Right ventricle myocardium inferior (tissue), 1 donor: Measurements from ENCODE around the gene APOD. TPM values are rescaled to one million over a fixed set of nuclear protein-coding genes. Genes with fewer than 3 reads are reported as not detected.
"Not testable (repeated sequence)": the region's sequence is repeated elsewhere in the genome, so short reads cannot be mapped to it uniquely, and the experiment has no call there.

Experiments
- ATAC-seq: fragments of 200-7000 bp; cut with Tn5 transposase; one replicate; pipeline ENCODE4 v1.9.1; 2020; ENCODE audit warnings: mild to moderate bottlenecking, moderate library complexity
- DNase-seq: peaks from one replicate; pipeline ENCODE4 v3.0.0; 2021; ENCODE audit errors: missing footprints
- intact Hi-C: fragments of 100-400 bp; cut with DNase I; formaldehyde crosslinking; loops from one replicate; pipeline ENCODE4 v1.11.0; 2022
- total RNA-seq: library from RNA; stranded (reverse); fragmentation: NEBNext Ultra II Directional; extraction: Animal tissue kit (Norgen Biotek cat#: 25700); gene quantifications from one replicate; pipeline ENCODE4 v1.2.1, GENCODE V29; 2021
- donor health status: DM: no; HTN: yes; CAD: no; lungs with severe emphysema.

The APOD gene
- total RNA-seq, 1 donor from 2014 or later, result 327 TPM

DNA sequence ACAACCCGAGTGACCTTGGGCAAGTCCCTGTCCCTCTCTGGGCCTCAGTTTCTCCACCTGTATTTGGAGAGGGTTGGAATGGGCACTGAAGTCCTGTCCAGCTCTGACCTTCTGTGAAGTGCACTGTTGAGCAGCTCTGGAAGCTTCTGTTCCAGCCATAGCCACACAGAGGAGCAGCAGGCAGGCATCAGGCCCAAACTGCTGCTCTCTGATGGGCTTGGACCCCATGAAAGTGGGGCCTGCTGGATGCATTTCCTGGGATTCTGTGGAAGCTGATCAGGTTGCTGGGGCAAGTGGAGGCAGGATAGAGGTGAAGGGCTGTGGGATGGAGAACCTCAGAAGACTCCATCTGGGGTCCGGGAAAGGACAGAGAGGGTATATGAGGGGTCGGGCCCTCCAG is 36.7 kb upstream of the APOD start:
- DNase-seq, result peak; percentile 11
- not testable (repeated sequence) for ATAC-seq
- intact Hi-C loops, result loop anchor here (5.0 kb wide), 1 partner anchor 127 kb away; no protein-coding TSS in a partner anchor

DNA sequence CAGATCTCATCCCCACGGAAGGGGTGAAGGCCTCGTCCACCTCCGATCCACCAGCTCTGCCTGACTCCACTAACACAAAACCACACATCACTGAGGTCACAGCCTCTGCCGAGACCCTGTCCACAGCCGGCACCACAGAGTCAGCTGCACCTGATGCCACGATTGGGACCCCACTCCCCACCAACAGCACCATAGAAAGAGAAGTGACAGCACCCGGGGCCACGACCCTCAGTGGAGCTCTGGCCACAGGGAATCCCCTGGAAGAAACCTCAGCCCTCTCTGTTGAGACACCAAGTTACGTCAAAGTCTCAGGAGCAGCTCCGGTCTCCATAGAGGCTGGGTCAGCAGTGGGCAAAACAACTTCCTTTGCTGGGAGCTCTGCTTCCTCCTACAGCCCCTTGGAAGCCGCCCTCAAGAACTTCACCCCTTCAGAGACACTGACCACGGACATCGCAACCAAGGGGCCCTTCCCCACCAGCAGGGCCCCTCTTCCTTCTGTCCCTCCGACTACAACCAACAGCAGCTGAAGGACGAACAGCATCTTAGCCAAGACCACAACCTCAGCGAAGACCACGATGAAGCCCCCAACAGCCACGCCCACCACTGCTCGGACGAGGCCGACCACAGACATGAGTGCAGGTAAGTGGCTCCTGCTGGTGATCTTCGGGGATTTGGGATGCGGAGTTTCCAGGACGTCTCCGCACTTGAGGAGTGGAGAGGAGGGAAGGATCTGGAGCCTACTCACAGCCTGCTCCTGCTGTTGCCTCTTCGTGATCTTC is 36.0 kb upstream of the APOD start:
- ATAC-seq, result not testable (repeated sequence)
- intact Hi-C loops, result loop anchor here (5.0 kb wide), 1 partner anchor 128 kb away; no protein-coding TSS in a partner anchor
- peak; percentile 45 for DNase-seq

DNA sequence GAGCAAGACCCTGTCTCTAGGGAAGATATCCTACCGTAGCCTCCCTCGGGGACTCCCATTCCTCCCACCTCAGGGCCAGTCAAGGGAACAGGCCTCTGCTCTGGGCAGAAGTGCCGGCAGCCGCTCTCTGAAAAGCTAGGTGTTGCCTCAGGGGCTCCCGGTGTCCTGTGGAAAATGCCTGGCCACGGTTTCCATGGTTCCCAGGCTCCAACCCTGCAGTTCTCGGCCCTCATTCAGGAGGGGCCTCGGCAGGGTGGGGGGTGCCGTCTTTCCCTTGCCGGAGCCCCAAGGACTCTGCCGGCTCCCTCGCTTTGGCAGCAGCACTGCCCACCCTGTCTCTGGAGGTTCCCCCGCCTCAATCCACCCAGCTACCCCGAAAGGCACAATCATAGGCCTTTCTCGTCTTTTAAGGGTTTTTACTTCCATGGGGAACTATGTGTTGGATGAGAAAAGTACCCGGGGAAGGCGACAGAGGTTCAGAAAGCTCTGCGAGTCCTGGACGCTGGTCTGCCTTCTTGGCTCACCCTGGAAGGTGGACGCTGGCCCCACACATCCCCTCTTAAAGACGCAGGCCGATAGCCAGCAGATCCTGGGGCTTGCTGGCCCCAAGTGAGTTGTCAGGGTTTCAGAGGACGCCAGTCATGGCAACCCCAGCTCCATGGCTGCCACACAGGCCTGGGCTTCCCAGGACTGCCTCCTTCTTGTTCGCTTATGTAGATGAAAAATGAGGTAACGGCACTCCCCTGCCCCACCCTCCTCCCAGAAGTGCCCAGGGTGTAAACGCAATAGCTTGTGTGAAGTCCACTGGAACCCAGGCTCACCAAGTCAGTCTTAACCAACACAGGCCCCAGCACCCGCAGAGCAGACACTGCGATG is 34.3 kb upstream of the APOD start:
- ATAC-seq, DNase-seq, intact Hi-C loops: not testable (repeated sequence)

DNA sequence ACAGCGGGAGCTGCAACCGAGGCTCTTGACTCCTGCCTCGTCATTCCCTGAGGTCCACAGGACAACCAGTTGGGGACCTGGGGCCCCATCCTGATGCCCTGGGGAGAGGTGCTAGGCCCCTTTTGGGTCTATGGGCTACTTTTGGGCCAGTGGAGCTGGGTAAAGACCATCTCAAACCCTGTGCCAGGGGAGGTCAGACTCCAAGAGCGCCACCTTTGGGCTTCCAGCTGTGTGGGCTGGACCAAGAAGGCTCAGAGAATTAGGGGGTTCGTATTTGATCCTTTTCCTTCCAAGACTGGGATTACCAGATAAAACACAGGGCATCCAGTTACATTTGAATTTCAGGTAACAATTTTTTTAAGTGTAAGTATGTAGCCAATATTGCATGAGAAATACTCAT is 33.4 kb upstream of the APOD start:
- ATAC-seq, result peak; percentile 5
- DNase-seq, intact Hi-C loops: not testable (repeated sequence)

DNA sequence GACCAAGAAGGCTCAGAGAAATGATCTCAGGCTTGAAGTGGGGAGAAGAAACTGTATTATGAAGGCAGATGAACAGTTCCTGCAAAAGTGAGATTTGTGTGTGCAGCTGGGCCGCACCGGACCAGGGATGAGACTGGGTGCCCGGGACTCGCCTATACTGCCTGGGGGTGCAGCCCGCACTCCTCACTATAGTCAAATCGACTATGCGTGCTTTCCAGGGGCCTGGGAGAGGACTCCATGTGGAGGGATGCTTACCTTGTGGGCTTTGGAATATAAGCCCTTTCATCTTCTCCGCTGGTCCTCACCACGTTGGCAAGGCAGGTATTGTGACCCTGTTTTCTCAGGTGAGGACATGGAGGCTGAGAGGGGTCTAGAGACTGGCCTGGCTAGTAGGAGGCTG is 32.9 kb upstream of the APOD start:
- ATAC-seq (peak; percentile 20), DNase-seq (no peak)
- intact Hi-C loops, result no loop called here

DNA sequence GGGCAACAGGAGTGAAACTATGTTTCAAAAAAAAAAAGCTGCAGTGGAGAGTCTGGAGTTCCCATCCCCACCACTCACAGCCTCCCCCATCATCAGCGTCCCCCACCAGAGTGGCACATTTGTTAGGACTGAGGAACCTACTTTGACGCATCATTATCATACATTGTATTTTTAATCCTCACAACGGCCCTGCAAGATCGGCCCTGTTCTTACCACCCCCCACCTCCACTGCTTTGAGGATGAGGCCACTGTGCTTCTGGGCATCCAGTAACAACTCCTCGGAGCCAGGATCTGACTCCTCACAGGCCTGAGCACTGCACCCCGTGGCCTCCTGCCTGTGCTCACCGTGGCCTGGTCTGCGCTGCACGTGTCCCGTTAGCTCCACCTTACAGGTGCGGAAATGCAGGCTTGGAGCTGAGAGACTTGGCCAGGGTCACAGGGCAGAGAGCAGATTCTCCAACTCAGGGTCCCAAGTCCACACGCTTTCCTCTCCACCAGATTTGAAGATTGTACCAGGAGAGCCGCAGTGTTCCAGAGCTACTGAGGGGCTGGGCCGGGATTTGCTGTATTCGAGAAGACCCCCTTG is 32.3 kb upstream of the APOD start:
- DNase-seq, intact Hi-C loops, ATAC-seq: not testable (repeated sequence)

DNA sequence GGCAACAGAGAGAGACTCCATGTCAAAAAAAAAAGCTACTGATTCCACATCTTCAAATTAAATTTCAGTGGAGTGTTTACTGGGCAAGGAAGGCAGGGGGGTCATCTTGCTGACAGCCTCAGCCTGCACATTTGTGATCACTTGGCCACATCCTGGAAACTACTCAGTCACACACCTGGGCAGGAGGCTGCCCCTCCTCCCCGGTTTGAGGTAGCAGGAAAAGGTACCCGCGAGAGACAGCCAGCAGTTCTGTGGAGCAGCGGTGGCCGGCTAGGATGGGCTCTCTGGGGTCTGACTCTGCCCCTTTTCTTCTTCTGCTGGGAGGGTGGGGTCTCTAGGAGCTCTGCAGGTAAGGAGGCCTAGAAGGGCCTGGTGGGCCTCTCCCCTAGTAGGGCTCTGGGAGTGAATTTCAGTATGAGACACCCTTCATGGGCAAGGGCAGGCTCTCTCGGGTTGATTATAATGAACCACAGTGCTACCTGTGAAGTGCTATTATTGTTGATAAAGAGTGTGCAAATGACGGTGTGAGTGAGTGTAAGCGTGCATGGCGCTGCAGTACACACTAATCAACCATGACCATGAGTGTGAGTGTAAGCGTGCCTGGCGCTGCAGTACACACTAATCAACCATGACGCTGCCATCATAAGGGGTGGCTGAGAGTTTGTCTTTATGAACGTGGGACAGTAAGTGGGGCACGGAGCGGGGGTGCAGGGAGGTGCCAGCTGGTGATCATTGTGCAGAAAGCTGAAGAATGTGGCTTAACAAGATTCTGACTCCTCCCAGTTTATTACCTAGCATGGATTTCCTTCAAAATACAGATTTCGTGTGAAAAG is 31.1 kb upstream of the APOD start:
- intact Hi-C loops, DNase-seq, ATAC-seq: not testable (repeated sequence)

DNA sequence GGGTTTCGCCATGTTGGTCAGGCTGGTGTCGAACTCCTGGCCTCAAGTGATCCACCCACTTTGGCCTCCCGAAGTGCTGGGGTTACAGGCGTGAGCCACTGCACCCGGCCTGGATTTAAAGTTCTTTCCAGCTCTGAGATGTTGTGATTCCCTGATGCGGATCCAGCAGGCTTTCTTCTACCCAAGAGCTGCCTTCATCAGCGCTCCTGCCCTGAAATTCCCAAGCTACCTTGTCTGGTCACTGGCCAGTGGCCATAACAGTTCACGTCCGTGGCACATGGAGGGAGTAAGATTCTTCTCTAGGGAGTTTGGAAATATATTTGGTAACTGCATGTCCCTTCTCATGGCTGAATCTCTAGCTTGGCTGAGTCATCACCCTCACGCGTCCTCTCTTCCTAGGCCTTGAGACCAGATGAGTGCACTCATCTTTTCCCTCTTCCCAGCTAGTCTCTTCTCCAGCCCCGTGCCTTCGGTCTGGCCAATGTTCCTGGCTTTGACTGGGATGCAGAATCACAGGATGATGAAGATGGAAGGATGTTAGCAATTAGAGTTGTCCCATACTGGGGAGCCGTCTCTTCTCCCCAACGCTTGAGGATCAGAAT is 29.8 kb upstream of the APOD start:
- intact Hi-C loops, result no loop called here
- DNase-seq (no peak), ATAC-seq (no peak)

DNA sequence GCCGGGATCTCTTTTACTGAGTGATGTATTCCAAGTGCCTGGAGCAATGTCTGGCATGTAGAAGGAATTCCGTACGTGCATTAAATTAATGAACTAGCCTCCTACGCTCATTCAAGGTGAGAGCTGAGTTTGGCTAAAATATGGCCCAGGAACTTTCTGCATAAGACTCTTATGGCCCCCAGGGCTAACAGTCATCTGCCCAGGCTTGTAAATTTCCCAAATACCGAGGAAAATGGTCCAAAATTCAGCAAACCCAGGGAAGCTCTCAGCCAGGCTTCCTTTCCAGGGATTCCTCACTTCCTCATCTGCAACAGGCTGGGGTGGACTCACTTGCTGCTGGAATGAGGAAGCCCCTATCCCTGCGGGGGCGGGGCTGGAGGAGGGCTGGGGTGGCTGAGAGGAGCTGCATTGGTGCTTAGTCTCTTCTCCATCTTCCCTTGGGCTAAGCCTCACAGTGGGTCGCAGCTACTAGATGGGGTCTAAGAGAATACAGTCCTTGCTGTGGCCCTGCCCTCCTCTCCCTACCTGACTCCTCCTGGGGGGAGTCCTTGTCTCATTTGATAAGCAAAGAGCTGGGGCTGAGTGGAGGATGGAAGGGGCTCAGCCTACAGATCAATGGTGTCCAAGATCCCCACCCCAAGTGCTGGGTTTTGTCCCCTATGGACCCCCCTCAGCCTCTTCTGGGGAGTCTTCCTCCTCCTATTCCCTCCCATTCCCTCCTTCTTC is 28.5 kb upstream of the APOD start:
- ATAC-seq, result no peak
- intact Hi-C loops, result no loop called here

DNA sequence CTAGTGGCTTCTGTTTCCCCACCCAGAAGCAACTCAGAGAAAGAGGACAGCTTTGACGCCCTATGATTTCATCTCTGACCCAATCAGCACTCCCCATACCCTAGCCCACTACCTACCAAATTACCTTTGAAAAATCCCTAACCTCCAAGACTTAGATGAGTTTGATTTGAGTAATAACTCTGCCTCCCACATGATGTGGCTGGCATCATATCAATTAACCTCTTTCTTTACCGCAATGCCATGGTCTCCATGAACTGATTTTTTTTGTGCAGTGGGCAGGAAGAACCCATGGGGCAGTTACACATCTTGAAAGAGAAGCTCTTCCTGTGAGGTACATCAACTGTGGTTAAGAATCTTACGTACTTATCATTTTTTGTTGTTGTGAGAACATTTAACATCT is 25.5 kb upstream of the APOD start:
- ATAC-seq, result no peak
- no peak for DNase-seq
- intact Hi-C loops, result no loop called here

More for the DNA sequence above, 28.5 kb upstream of the APOD start:
- DNase-seq, result no peak

DNA sequence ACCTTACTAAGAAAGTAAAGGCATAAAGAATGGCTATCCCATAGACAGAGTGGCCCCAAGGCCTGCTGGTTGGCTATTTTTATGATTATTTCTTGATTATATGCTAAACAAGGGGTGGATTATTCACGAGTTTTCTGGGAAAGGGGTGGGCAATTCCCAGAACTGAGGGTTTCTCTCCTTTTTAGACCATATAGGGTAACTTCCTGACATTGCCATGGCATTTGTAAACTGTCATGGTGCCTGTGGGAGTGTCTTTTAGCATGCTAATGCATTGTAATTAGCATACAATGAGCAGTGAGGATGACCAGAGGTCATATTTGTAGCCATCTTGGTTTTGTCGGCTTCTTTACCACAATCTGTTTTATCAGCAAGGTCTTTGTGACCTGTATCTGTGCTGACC is 18.0 kb upstream of the APOD start:
- ATAC-seq, DNase-seq, intact Hi-C loops: not testable (repeated sequence)

DNA sequence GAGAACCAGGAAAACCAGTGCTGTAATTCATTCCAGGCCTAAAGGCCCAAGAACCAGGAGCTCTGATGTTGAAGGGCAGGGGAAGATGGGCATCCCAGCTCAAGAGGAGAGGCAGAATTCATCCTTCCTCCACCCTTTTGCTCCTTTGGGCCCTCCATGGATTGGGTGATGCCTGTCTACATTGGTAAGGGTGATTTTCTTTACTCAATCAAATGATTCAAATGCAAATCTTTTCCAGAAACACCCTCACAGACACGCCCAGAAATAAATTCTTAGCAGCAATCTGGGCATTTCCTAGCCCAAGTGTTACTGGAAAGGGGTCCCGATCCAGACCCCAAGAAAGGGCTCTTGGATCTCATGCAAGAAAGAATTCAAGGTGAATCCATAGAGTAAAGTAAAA is 17.6 kb upstream of the APOD start:
- no peak for DNase-seq
- ATAC-seq, result no peak
- intact Hi-C loops, result no loop called here

DNA sequence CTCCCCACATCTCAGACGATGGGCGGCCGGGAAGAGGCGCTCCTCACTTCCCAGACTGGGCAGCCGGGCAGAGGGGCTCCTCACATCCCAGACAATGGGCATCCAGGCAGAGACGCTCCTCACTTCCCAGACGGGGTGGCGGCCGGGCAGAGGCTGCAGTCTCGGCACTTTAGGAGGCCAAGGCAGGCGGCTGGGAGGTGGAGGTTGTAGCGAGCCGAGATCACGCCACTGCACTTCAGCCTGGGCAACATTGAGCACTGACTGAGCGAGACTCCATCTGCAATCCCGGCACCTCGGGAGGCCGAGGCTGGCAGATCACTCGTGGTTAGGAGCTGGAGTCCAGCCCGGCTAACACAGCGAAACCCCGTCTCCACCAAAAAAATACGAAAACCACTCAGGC is 16.2 kb upstream of the APOD start:
- DNase-seq, ATAC-seq, intact Hi-C loops: not testable (repeated sequence)

DNA sequence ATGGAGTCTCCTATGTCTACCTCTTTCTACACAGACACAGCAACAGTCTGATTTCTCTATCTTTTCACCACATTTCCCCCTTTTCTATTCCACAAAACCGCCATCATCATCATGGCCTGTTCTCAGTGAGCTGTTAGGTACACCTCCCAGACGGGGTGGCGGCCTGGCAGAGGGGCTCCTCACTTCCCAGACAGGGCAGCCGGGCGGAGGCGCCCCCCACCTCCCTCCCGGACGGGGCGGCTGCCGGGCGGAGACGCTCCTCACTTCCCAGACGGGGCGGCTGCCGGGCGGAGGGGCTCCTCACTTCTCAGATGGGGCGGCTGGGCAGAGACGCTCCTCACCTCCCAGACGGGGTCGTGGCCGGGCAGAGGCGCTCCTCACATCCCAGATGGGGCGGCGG is 15.8 kb upstream of the APOD start:
- intact Hi-C loops, ATAC-seq, DNase-seq: not testable (repeated sequence)

DNA sequence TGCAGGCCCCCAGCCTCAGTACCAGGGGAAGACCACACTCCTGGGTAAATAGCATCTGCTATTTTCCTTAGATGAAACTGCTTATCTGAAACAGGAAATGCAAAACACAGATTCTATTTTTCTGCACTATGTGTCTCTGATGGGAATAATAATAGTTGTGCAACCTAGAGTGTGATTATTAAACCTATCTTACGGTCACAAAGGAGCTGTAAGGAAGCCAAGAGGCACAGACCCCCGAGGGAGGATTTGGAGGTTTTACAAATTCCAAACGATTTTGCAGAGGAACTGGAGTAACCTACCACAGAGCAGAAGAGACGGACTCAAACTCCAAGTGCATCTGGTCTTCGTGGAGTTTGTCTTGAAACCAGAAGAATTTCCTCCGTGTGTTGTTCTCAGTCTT is 14.1 kb upstream of the APOD start:
- intact Hi-C loops, result no loop called here
- DNase-seq, result no peak

DNA sequence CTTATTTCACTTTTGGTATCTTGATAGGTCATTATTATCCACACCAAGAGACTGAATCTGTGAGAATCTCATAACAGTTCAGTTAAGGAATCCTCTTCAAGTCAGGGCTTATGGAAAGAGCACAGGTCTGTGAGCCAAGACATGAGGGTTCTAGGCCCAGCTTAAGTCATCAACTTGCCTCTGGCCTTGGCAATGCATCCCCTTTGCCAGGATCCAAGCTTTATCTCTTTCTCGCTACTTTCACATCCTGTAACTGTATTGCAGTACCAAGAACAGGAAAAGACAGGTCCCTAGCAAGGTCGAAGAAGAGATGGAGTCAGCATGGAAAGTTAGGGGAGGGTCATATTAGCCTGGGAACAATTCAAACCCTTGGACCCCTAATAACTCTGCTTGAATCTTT is 13.5 kb upstream of the APOD start:
- peak; percentile 51 for ATAC-seq
- no peak for DNase-seq
- intact Hi-C loops, result no loop called here

More for the DNA sequence above, 14.1 kb upstream of the APOD start:
- ATAC-seq, result peak; percentile 77

DNA sequence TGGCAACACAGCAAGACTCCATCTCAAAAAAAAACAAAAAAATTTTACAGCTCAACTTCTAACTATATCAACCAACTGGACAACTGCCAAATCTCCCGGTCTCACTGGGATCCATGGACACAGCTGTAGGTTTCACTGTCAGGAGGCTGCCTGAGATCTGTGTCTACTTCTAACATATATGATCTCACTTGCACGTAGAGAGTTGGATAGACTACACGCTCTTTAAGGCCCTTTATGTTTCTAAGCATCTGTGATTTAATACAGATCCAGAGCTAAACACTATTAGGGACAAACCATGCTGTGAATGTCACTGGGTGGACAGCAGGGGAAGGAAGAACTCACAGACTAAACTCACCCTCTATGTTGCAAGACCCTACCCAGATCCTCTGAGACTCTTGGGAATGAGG is 13.0 kb upstream of the APOD start:
- no peak for DNase-seq
- intact Hi-C loops, result no loop called here
- ATAC-seq, result peak; percentile 49
